ENCODE data around the gene TAS2R13.

The TAS2R13 gene

GRCh38 chr12:10884086-10884725 lies 25.2 kb downstream of the TAS2R13 start, which contains the start of gene PRH1:
Gene PRH1, minus strand, starts transcription at chr12:10884255. Its CDS starts 38 bp downstream, at chr12:10884217.
- Histone ChIP-seq H3K27ac (no peak within 1 kb of the TSS), H3K27me3 (no peaks in the 10 kb centered on the region), H3K9ac (no peak within 1 kb of the TSS), H3K9me3 (no peaks in the 10 kb centered on the region), H3K4me1 (no peaks in the 10 kb centered on the region), H3K36me3 (no peaks in the 10 kb centered on the region), H4K20me1 (no peaks in the 10 kb centered on the region), H3K4me3 (no peak within 1 kb of the TSS), H3K4me2 (no peak within 1 kb of the TSS)
- no peak for TF ChIP-seq Cebpa-rat (IDR thresholded peaks at IDR 0.05)

DNA sequence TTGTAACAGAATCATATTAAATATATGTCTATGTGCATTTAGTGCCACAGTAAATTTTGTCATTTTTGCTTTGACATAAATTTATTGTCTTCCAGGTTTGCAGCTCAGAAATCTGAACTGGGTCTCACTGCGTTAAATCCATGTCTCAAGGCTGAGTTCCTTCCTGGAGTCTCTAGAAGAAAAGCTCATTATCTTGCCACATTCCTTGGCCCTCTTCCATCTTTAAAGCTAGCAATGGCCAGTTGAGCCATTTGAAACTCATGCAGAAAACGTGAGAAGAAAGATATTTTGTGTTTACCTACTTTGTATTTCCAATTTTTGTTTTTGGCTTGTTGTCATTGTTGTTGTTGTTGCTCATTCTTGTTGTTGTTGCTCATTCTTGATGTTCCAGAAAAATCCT lies 36.0 kb downstream of the TAS2R13 start:
- Histone ChIP-seq H3K27me3 (no peaks in the 10 kb centered on the region), H3K4me3 (no peak overlapping the region), H3K9ac (no peak overlapping the region), H3K36me3 (peaks cover 8% of the 10 kb centered on the region), H3K4me2 (no peak overlapping the region), H3K4me1 (no peaks in the 10 kb centered on the region), H3K27ac (no peak overlapping the region), H4K20me1 (no peaks in the 10 kb centered on the region), H3K9me3 (no peaks in the 10 kb centered on the region)
- no peak for TF ChIP-seq Cebpa-rat (IDR thresholded peaks at IDR 0.05)

DNA sequence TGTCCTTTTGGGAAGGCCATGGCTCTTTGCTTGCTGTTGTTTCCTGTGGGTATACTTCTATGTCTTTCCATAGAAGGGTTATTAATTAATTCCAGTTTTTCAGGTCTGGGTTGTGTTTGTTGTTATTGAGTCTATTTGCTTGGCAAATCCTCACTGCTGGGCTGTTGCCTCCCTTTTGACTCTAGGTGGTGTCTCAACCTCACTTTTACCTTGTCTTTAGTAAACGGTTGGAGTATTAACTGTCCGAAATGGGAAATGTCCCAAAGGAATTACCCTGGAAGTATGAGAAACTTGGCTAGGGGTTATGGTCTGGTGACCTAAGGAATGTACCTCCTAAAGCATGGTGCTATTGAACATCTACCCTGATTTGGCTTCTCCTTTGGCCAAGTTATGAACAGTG lies 42.0 kb downstream of the TAS2R13 start:
- Histone ChIP-seq H4K20me1 (no peaks in the 10 kb centered on the region), H3K4me3 (no peak overlapping the region), H3K27me3 (no peaks in the 10 kb centered on the region), H3K9ac (no peak overlapping the region), H3K27ac (no peak overlapping the region), H3K36me3 (no peaks in the 10 kb centered on the region), H3K4me1 (no peaks in the 10 kb centered on the region), H3K4me2 (no peak overlapping the region), H3K9me3 (no peaks in the 10 kb centered on the region)
- TF ChIP-seq Cebpa-rat (IDR thresholded peaks at IDR 0.05) = no peak

- H3K9ac ChIP-seq = no peak overlapping the region
- H3K4me3 ChIP-seq = no peak overlapping the region
- no peaks in the 10 kb centered on the region for H4K20me1 ChIP-seq
- H3K4me2 ChIP-seq = no peak overlapping the region
- no peak overlapping the region for H3K27ac ChIP-seq
- H3K9me3 ChIP-seq = peaks cover 12% of the 10 kb centered on the region
- peaks cover 6% of the 10 kb centered on the region for H3K36me3 ChIP-seq
- H3K4me1 ChIP-seq = no peaks in the 10 kb centered on the region
- H3K27me3 ChIP-seq = no peaks in the 10 kb centered on the region
- TF ChIP-seq Cebpa-rat (IDR thresholded peaks at IDR 0.05) = no peak
Observed at GRCh38 chr12:10863512-10864218, 45.7 kb downstream of the TAS2R13 start.

DNA sequence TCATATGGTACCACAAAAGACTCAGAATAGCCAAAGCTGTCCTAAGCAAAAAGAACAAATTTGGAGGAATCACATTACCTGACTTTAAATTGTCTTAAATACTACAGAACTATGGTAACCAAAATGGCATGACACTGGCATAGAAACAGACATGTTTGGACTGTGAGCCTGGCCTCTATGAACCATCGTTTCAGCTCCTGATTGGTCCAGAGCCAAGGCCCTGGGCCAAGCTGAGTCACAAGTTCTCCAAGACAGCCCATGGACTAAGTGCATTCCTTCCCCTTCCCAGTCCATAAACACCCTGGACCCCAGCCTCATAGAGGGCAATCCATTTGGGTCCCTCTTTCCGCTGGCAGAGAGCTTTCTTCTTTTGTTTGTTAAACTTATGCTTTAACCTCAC lies 48.0 kb downstream of the TAS2R13 start:
- H3K9me3 ChIP-seq = peaks cover 31% of the 10 kb centered on the region
- H3K4me2 ChIP-seq = no peak overlapping the region
- no peak overlapping the region for H3K9ac ChIP-seq
- no peaks in the 10 kb centered on the region for H4K20me1 ChIP-seq
- H3K4me1 ChIP-seq = no peaks in the 10 kb centered on the region
- H3K36me3 ChIP-seq = peaks cover 20% of the 10 kb centered on the region
- H3K4me3 ChIP-seq = no peak overlapping the region
- TF ChIP-seq Cebpa-rat (IDR thresholded peaks at IDR 0.05) = no peak
- no peaks in the 10 kb centered on the region for H3K27me3 ChIP-seq
- H3K27ac ChIP-seq = no peak overlapping the region

Measured in BLaER1 (cell line).